Measurements from ENCODE around the gene GRIK3.

Gene GRIK3

DNA sequence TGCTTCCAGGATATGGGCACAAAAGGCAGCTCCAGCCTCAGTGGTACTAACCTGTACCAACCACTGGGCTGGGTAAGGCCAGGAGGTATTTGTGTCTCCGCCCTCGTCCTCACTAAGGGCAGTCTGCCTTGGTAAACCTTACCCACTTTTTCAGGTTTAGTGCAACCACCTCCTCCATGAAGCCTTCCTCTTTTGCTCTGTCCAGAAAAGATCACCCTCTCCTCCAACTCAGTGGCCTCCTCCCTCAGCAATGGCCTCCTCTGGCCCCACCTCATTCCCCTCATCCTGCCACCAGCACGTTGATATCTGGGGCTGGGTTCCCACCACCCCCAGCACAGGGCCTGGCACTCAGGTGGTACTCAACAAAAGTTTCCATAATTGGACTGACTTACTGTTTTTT is 161.5 kb downstream of the GRIK3 start:
- H3K27ac ChIP-seq (replicated peaks), result no peak overlapping the region
- no peaks in the 10 kb centered on the region for H3K27me3 ChIP-seq (ENCODE audit: insufficient read depth, poor library complexity, severe bottlenecking)
- DNase-seq (ENCODE audit: low read depth in 1 of 2, low spot score in 1 of 2), result no peak
- no peak overlapping the region for H3K4me3 ChIP-seq (replicated peaks; ENCODE audit: insufficient read depth, low read length)
- TF ChIP-seq, protein P1, sequence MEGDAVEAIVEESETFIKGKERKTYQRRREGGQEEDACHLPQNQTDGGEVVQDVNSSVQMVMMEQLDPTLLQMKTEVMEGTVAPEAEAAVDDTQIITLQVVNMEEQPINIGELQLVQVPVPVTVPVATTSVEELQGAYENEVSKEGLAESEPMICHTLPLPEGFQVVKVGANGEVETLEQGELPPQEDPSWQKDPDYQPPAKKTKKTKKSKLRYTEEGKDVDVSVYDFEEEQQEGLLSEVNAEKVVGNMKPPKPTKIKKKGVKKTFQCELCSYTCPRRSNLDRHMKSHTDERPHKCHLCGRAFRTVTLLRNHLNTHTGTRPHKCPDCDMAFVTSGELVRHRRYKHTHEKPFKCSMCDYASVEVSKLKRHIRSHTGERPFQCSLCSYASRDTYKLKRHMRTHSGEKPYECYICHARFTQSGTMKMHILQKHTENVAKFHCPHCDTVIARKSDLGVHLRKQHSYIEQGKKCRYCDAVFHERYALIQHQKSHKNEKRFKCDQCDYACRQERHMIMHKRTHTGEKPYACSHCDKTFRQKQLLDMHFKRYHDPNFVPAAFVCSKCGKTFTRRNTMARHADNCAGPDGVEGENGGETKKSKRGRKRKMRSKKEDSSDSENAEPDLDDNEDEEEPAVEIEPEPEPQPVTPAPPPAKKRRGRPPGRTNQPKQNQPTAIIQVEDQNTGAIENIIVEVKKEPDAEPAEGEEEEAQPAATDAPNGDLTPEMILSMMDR (IDR thresholded peaks at IDR 0.05; ENCODE audit: insufficient read depth, low read length), result no peak
- TF ChIP-seq GABPA (IDR thresholded peaks at IDR 0.05; ENCODE audit: low read depth) (no peak), POLR2AphosphoS5 (IDR thresholded peaks at IDR 0.05; ENCODE audit: low read depth) (no peak), SPI1 (IDR thresholded peaks at IDR 0.05; ENCODE audit: borderline replicate concordance, low read depth) (no peak)
- TF ChIP-seq, protein P2, sequence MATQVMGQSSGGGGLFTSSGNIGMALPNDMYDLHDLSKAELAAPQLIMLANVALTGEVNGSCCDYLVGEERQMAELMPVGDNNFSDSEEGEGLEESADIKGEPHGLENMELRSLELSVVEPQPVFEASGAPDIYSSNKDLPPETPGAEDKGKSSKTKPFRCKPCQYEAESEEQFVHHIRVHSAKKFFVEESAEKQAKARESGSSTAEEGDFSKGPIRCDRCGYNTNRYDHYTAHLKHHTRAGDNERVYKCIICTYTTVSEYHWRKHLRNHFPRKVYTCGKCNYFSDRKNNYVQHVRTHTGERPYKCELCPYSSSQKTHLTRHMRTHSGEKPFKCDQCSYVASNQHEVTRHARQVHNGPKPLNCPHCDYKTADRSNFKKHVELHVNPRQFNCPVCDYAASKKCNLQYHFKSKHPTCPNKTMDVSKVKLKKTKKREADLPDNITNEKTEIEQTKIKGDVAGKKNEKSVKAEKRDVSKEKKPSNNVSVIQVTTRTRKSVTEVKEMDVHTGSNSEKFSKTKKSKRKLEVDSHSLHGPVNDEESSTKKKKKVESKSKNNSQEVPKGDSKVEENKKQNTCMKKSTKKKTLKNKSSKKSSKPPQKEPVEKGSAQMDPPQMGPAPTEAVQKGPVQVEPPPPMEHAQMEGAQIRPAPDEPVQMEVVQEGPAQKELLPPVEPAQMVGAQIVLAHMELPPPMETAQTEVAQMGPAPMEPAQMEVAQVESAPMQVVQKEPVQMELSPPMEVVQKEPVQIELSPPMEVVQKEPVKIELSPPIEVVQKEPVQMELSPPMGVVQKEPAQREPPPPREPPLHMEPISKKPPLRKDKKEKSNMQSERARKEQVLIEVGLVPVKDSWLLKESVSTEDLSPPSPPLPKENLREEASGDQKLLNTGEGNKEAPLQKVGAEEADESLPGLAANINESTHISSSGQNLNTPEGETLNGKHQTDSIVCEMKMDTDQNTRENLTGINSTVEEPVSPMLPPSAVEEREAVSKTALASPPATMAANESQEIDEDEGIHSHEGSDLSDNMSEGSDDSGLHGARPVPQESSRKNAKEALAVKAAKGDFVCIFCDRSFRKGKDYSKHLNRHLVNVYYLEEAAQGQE (IDR thresholded peaks at IDR 0.05; ENCODE audit: insufficient replicate concordance, low read depth), result no peak

GRCh38 chr1:36872126-36872754 is 162.1 kb downstream of the GRIK3 start:
- Histone ChIP-seq H3K4me3 (replicated peaks; ENCODE audit: insufficient read depth, low read length) (no peak overlapping the region), H3K27ac (replicated peaks) (no peak overlapping the region), H3K27me3 (ENCODE audit: insufficient read depth, poor library complexity, severe bottlenecking) (no peaks in the 10 kb centered on the region)
- TF ChIP-seq POLR2AphosphoS5 (IDR thresholded peaks at IDR 0.05; ENCODE audit: low read depth) (no peak), GABPA (IDR thresholded peaks at IDR 0.05; ENCODE audit: low read depth) (no peak), SPI1 (IDR thresholded peaks at IDR 0.05; ENCODE audit: borderline replicate concordance, low read depth) (no peak)
- TF ChIP-seq, protein P1 (IDR thresholded peaks at IDR 0.05; ENCODE audit: insufficient read depth, low read length), result no peak
- TF ChIP-seq, protein P2 (IDR thresholded peaks at IDR 0.05; ENCODE audit: insufficient replicate concordance, low read depth), result no peak
- no peak for DNase-seq (ENCODE audit: low read depth in 1 of 2, low spot score in 1 of 2)

DNA sequence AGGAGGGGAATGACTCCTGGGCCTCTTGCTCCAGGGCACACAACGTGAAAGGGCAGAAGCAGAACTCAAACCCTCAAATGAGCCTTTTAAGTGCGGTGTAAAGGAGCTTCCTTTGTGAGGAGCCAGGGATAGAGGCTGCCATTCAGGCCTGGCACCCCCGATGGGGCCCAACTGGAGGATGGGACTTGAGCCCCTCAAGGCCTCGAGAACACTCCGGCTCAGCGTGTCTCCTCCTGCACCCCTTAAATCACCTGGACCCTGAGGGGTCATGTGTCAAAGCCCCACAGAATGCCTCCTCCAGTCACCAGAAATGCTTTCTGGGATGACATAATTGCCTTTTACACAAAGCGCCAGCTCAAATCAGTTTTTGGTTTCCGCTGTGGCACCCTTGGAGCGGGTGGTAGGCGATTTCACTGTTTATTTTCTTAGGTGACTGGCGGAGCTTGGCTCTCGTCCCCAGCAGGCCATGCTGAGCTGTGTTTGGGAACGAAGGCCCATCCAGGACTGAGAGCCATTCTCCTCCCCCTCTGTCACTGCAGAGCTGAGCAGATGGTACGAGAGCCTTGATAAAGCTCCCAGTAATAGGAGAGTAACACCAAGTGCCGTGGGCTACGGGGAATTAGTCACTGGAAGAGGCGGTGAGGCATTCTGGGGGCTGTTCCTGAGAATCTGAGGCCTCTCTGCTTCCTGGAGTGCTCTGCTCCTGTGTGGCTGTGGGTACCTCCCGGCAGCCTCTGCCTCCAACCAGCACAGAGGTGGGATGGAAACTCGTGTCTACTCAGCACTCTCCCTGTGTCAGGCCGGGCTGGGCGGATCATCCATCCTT is 163.0 kb downstream of the GRIK3 start:
- DNase-seq (ENCODE audit: low read depth in 1 of 2, low spot score in 1 of 2), result no peak
- TF ChIP-seq SPI1 (IDR thresholded peaks at IDR 0.05; ENCODE audit: borderline replicate concordance, low read depth), result no peak
- TF ChIP-seq, protein P2 (IDR thresholded peaks at IDR 0.05; ENCODE audit: insufficient replicate concordance, low read depth), result no peak
- no peak for TF ChIP-seq GABPA (IDR thresholded peaks at IDR 0.05; ENCODE audit: low read depth)
- TF ChIP-seq, protein P1 (IDR thresholded peaks at IDR 0.05; ENCODE audit: insufficient read depth, low read length), result no peak
- TF ChIP-seq POLR2AphosphoS5 (IDR thresholded peaks at IDR 0.05; ENCODE audit: low read depth), result no peak
- H3K27me3 ChIP-seq (ENCODE audit: insufficient read depth, poor library complexity, severe bottlenecking), result no peaks in the 10 kb centered on the region
- H3K27ac ChIP-seq (replicated peaks), result no peak overlapping the region
- no peak overlapping the region for H3K4me3 ChIP-seq (replicated peaks; ENCODE audit: insufficient read depth, low read length)
